NCI-H345 (cell line): Measurements from ENCODE around the gene TADA1.
"Not testable (repeated sequence)": the region's sequence is repeated elsewhere in the genome, so short reads cannot be mapped to it uniquely, and the experiment has no call there.

Experiments
- DNase-seq: peaks from one replicate; lab custom pipeline; 2025; lab: John Stamatoyannopoulos, UW

TADA1 gene

DNA sequence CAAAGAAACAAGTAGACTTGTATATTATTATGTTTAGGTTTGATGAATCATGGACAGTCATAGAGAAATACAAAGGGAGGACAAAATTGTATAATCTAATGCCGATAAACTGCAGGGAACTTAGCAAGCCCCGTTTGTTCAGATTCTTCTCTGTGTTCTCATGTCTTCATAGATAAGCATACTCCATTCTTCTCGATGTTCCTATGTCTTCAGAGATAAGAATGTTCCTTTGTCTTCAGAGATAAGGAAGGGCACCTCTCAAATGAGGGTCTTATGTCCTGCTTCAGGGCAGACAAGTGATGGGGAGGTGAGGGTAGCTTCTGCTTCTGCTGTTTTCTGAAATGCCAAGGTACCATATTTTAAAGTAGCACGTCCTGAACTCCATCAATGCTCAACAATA is 19.7 kb upstream of the TADA1 start:
- no peak for DNase-seq

DNA sequence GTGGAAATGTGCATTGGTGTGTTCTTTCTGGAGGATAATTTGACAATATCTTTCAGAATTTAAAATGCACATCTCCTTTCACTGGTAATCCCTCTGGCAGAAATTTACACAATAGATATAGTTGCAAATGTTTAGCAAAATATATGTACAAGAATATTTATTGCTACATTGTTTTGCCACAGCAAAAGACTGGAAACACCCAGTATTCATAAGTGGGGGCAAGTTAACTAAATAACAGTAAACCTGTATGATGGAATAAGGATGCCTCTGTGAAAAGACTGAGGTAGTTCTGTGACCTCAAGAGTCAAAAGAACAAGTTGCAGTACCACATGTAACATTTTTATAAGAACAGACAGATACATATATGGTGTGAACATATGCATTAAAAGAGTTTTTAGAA is 13.7 kb upstream of the TADA1 start:
- no peak for DNase-seq

DNA sequence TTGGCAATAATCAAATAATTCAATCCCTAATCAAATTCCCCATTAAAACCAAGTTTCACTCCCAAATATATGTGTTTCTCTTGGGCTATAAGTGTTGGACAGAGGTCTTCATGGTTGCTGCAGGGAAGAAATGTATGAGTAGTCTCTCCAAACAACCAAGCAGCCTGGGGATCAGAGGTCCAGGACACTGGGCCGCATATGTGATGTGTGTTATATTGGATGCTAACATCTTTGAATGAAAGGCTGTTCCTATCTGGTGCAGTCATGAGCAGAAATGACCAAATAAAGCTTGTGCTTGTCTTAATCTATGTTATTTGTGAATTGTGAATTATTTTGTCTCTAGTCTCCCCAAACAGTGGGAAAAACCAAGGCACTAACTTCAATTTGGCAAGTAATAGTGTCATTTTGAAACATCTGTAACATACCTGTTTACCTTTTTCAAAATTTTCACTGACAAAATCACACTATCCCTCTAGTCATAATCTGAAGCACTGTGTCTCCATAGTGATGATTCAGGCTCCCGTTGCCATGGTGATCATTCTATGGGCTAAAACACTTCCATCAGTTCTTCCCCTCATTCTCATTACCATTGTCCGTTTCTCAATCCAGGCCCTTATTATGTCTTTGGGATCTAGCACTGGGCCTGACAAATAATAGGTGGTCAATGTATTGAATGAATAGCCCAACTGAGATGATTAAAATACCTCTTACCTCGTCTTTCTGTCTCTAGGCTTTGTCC is 12.5 kb upstream of the TADA1 start:
- DNase-seq, result no peak

DNA sequence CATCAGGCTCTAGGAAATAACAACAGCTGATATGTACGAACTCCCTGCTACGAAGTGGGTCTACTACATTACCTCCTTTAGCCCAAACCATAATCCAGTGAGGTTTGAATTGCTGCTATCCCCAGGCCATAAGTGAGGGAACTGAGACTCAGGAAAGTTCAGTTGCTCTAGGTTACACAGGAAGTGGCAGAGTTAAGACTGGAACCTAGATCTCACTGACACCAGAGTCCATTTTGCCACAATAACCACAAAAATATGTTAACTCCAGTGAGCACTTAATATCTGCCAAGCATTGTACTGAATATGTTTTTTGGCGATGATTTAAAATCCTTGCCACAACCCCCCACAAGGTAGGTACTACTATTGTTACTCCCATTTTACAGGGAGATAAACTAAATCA is 8.9 kb upstream of the TADA1 start:
- DNase-seq, result no peak

DNA sequence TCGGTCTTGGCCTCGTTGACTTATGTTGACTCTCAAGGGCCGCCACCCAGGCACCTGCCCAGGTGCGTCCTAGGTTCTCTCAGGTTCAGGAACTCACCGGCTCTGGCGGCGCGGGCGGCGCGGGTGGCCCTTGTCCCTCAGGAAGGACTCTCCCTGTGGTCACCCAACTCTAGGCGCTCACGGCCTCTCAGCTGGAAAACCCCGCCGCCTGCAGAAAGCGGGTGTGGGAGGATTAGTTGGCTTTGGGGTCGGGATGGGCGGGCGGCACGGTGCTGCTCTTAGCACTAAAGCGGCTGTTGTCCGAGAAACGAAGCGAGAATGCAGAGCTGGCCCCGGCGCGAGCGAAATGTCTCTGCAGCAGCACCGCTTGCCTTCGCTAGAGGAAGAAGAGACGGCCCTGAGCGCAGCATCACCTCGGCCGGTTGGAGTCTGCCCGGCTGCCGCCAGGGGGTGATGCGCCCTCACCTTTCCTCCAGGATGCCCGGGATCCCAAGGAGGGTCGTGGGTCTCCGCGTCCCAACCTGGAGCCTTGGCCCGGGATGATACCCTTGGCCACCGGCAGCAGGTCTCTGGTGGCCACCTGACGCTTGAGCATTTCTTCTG is 8.1 kb upstream of the TADA1 start:
- DNase-seq, result no peak

DNA sequence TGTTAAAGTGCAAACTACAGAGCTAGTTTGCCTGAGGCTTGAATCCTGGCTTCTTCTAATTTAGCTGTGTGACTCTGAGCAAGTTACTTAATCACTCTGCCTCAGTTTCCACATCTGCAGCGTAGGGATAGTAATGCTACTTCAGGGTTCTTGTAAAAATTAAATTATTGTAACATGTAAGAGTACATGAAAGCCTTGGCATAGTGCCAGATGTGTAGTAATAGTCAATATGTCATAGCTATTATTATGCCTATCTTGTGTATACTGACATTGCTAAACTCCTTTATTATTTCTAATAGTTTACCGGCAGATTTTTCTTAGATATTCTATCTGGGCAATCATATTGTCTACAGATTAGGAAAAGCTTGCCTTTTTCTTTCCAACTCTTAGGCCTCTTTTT is 6.8 kb upstream of the TADA1 start:
- DNase-seq, result no peak

DNA sequence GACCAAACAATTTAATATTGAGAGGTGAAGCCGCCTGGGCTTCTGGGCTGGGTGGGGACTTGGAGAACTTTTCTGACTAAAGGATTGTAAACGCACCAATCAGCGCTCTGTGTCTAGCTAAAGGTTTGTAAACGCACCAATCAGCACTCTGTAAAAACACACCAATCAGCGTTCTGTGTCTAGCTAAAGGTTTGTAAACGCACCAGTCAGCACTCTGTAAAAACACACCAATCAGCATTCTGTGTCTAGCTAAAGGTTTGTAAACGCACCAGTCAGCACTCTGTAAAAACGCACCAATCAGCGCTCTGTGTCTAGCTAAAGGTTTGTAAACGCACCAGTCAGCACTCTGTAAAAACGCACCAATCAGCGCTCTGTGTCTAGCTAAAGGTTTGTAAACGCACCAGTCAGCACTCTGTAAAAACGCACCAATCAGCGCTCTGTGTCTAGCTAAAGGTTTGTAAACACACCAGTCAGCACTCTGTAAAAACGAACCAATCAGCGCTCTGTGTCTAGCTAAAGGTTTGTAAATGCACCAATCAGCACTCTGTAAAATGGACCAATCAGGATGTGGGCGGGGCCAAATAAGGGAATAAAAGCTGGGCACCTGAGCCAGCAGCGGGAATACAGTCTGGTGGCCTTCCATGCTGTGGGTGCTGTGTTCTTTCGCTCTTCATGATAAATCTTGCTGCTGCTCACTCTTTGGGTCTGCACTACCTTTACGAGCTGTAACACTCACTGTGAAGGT is 2.3 kb upstream of the TADA1 start:
- not testable (repeated sequence) for DNase-seq

DNA sequence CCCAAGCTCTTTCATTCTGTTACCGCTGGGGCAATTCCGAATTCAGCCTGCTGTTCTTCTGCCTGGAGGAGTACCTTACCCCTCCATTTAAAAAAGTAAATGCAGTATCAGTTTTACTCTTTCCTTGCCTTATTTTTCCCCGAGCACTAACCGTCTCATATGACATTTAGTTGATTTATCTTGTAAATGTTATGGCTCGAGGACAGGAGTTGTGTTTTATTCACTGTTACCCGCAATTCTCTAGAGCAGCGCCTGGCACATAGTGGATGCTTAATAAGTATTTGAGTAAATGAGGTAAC is 425 bp upstream of the TADA1 start:
- DNase-seq, result no peak

DNA sequence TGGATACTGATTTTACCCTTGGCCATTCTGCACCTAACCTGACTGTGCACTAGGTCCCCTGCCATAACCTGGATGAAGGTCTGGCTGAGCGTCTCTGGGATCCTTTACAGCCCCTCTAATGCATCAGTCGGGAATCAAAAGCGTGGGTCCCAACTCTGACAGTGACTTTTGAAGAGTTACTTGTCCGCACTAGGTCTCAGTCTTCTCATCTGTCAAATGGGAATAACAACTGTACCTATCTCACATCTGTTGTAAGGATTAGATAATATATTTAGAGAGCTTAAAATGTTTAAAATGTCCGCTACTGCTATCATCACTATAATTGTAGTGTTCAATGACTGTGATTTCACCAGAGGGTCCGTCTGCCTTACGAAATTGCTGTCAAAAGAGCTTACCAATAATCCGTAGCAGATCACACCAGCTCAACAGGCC is 746 bp downstream of the TADA1 start:
- no peak for DNase-seq

DNA sequence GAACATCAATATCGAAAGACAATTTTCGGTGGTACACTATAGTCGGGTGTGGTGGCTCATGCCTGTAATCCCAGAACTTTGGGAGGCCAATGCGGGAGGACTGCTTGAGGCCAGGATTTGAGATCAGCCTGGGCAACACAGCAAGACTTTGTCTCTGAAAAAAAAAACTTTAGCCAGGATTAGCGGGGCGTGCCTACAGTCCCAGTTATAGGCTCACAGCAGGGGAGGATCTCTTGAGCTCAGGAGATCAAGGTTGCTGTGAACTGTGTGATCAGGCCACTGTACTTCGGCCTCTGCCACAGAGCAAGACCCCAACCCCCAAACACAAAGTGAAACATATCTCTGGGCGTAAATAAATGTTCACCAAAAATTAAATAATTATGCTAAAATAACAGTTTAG is 1.6 kb downstream of the TADA1 start:
- DNase-seq, result no peak

DNA sequence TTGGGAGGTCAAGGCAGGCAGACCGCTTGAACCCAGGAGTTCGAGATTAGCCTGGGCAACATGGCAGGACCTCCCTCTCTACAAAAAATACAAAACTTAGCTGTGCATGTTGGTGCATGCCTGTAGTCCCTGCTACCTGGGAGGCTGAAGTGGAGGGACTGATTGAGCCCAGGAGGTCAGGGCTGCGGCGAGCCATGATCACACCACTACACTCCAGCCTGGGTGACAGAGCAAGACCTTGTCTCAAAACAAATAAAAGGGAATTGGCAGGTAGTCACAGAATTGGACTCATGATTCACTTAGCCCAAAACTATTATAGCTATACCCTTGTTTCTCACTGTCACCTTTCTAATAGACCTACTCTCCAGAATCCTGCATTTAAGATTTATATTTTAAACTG is 5.5 kb downstream of the TADA1 start:
- no peak for DNase-seq

DNA sequence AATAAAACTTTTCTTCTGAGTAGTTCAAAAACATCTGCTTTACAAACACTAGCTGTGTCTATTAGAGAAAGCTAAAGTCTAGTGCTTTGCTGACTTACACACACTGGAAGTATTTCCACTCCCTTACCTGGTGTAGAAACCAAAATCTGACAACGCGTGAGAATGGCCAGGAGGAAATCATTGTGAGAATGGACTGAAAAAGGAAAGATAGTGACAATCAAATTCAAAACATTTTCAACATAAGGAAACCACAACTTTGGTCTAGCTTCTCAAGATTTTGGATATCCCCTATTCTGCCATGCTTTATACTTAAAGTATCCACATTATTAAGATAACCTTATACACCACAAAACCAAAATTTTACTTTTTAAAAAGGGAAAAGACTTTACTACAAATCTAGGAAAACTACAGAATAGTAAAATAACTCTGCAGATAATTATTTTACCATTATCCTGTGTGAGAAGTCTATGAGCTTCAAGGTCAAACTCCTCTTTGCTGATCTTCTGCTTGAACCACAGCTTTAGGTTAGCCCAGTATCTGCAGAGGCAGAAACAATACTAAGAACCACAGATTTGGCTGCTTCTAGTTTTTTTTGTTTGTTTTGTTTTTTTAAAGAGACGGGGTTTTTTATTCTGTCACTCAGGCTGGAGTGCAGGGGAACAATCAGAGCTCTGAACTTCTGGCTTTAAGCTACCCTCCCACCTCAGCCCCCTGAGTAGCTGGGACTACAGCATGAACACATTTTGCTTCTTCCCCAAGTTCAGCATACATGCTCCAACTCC is 6.6 kb downstream of the TADA1 start:
- no peak for DNase-seq

DNA sequence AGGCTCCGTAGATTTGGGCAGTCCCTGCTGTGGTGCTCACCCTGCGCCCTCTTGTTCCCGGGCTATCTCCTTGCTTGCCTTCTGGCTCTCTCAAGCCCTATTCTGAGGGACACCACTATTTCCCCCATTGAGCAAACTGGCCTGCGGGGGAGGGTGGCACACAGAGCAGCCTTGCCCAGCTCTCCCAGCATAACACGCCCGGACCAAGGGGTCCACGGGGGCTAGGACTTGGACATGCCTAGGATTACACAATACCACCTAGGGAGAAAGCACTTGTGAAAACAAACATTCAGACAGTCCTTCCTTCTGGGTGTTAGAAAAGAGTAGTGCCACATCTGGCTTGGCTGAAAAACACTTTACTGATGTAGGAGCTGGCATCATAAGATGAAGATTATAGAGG is 7.4 kb downstream of the TADA1 start:
- no peak for DNase-seq

DNA sequence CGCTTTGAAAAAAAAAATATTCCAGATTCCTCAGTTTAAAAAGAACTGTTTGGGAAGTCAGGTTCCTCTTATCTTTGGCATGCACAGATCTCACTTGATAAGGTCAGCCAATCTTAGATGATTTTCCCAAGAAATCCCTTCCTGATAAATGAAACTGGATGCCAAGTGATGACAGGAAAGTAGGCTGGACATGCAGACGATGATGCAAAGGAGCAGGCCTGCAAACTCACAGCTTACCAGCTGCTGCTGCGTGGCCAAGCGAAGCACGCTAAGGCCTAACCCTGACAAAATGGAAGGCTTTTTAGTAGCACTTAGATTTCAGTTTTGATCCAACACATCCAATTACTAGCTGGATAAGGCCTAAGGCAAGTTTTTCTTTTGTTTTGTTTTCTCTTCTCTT is 10.1 kb downstream of the TADA1 start:
- no peak for DNase-seq

DNA sequence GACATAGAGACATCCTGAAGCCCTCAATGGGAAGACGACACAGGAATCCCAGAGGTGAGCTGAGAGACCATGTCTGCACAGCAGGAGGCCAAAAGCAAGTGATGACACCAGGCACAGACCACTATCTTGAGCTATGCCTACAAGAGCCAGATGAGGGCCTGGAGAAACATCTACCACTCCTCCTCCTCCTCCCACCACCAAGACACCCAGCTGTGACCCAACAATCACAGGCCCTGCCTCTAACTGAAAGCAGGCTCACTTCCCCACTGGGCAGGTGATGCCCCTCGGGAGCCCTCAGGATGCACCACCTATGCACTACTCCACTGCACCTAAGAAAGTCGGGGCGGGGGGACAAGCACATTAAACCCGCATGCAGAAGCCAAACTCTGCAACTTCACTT is 16.5 kb downstream of the TADA1 start:
- no peak for DNase-seq

DNA sequence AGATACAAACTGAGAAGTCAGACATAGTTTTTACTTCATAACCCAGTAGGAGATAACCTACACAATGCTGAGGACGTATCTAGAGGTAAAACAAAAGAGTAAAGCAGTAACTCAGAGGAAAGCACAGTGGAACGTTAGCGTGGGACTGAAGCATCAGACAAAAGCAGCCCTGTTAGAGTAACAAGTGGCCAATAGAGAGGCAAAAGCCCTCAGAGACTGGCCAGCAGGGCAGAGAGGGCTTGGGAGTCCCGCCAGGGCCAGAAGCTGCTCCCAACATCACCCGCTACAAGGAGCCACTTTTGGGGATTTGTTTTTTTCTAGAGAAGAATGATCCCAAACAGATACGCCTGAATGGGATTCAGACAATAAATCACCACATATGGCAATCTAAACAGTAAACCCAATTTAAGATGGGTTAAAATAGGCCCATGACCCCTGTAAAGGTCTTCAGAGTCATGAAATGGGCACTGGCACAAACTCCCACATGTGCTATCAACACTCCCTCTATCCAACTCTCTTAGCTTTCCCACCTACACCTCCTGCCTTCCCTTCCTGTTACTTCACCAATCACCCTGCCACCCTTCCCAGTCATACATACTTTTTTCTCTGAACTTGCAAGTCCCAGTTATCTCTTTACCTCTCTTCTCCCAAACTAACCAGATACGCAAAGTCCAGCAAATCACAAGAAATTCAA is 17.2 kb downstream of the TADA1 start:
- no peak for DNase-seq

DNA sequence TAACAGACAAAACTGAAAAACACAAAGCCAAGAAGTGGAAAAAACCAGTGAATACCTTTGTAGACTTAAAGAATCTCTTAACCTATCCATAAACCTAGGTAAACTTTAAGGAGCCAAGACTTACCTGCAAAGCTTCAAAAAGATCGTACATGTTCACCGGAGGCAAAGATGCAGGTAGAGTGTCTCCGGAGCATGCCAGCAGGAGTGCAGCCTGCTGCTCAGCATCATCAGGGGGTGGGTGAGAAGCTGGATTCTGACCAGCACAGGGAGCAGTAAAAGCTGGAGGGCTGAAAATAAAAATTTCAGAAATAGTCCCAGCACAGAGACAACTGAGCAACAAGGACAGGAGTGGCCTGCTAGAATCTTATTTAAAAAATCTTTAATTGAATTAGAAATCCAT is 18.1 kb downstream of the TADA1 start:
- DNase-seq, result no peak

DNA sequence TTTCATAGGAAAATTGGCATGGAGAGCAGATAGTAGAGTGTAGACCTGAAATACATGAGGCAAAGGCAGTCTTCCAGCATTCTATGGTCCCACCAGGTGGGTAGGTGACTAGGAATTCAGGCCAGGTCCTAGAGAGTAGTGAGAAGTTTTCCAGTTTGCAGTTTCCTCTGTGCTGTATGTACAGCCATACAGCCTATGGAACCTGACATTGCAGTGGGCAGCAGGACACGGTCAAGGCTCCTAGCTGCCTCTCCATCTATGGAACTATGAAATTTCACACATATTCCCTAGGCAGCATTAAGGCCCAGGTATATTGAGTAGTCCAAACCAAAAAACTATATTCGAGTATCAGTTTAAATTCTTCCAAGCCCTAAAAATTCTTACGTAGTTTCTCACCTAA is 20.5 kb downstream of the TADA1 start:
- DNase-seq, result no peak

DNA sequence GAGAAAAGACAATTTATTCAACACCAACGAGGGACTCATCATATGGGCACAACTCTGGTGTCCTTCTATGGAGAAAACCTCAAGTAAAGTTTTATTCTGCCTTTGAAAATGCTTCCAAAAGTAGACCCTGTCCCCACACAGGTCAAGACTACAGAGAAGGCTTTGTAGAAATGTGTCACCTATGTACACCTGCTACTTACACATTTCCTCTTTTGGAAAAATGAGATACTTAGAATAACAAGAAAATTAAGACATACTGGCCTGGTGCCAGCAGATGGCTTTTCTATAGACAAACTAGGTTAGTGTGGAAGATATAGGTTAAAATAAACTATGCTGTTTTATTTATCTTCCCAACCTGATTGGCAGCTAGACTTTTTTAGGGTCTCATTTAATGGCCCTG is 23.1 kb downstream of the TADA1 start:
- DNase-seq, result no peak

DNA sequence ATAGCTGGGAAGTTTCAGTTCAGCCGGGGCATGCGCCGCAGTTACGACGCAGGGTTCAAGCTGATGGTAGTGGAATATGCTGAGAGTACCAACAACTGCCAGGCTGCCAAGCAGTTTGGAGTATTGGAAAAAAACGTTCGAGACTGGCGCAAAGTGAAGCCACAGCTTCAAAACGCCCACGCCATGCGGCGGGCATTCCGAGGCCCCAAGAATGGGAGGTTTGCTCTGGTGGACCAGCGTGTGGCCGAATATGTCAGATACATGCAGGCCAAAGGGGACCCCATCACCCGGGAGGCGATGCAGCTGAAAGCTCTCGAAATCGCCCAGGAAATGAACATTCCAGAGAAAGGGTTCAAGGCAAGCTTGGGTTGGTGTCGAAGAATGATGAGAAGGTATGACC is 26.9 kb downstream of the TADA1 start:
- no peak for DNase-seq

DNA sequence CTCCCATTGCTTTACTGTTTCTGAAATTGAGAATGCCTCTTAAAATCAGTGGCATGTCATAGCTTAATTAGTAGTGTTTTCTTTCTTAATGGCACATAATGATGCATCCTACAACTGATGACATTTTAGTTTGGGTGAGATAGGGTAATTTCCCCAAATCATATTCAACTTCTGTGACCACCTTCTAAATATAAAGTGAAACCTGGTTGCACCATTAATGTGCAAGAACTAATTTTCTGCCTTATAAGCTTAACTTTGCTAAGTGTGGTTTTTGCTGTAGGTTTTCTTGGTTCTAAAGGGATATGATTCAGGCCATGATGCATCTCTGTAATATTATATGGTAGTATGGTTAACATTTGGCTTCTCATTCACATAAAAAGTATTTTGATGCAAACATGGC is 27.9 kb downstream of the TADA1 start:
- no peak for DNase-seq

DNA sequence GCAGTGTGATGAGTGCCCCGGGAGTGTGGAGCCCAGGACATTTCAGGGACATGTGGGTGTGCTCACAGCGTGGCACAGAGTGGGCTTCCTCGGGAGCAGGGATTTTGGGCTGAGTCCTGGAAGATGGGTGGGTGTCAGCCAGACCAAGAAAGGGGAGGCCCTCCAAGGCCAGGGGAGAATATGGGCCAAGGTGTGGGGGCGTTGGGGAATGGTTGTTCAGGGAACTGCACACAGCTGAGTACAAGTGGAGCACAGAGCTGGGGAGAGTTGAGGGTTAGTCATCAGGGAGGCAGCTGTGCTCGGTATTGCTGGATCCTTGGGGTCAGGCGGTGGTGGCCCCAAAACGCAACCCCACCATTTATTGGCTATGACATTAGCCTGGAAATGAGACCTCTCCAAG is 31.3 kb downstream of the TADA1 start:
- DNase-seq, result no peak
